HG03354 (cell line): Measurements from ENCODE around the gene TMPRSS13.
"Not testable (repeated sequence)": the region's sequence is repeated elsewhere in the genome, so short reads cannot be mapped to it uniquely, and the experiment has no call there.

Source experiments
- ATAC-seq: cut with Tn5 transposase; IDR thresholded peaks from one replicate; pipeline ENCODE4 v1.9.1; 2021; ENCODE audit warnings: mild to moderate bottlenecking; ENCODE audit not compliant: unreplicated experiment, poor library complexity, severe bottlenecking

Gene TMPRSS13

DNA sequence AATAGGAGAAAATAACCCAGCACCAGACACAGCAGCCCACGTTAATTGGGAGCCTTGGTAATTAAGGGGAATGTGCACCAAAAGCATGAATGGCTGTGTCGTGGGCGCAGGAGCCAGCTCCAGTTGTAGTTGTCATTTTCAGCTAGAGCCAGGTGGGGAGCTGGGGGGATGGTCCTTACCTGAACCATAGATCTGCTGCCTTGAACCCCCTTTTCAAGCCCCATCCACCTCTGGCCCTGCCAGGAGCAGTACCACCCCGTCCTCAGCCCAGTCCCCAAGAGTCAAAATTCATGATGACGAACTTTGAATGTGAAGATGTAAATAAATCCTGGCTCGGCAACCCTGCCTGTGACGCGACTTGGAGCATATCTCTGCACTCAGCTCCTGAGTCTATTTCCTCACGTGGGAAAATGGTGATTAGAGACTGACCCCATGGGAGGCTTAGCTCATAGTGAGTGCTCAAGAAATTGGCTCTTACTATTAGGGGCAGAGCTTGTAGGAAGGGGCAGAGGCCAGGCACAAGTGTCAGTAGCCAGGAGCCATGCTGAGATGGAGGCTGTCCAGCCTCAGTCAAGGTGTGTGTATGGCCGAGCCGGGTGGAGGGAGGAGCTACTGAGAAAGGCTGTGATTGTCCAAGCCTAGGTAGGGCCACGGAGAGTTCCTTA lies 52.0 kb downstream of the TMPRSS13 start:
- no peak for ATAC-seq

DNA sequence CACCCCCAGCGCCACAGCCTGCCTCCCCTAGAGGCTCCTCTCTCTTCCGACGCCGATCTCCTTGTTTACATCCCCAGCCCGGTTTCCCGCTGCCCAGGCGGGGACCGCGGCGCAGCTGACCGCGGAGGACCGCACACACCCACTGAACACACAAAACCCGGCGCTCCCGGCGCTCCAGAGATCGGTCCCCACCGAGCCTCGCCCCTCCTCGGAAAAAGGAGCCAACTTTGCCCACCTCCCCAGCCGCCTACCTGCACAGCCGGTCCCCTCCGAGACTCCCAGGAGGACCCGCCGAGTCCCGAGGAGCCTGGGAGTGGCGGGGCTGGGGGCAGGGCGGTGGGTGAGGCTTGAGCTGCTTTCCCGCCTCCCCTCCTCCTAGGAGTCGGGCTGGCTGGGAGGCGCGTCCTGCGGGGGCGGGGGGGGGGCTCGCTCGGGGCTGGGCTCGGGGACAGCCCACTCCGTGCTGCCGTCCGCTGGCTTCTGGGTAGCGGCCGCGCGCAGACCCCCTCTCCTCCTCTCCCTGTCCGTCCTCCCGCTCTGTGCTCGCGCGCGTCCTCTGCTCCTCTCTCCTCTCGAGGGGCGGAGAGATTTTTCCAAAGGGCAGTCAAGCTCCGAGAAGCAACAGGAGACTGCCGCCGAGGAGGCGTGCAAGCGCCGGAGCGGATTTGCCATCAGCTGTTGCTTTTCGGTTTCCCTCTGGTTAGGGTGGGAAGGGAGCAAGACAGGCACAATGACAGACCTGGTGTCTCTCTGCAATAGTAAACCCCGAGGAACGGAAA lies 52.7 kb downstream of the TMPRSS13 start, which contains the start of gene FXYD6:
Gene FXYD6, minus strand, starts transcription at position 318 of the 779 bp plus-strand sequence. CDS start 33,882 bp downstream, outside the sequence.
- ATAC-seq: no peak

DNA sequence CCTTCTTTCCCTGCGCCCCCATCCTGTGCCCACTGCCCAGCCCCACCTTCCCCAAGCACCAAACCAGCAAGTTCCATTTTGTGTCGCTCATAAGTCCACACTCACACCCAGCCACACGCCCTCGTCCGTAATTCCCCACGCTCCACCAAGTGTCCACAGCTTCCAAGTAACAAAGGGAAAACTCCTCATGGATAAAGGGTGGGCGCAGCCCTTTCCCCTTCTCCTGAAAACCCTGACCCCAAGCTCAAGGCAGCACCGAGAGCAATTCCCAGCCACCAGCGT lies 53.2 kb downstream of the TMPRSS13 start:
- ATAC-seq: no peak

DNA sequence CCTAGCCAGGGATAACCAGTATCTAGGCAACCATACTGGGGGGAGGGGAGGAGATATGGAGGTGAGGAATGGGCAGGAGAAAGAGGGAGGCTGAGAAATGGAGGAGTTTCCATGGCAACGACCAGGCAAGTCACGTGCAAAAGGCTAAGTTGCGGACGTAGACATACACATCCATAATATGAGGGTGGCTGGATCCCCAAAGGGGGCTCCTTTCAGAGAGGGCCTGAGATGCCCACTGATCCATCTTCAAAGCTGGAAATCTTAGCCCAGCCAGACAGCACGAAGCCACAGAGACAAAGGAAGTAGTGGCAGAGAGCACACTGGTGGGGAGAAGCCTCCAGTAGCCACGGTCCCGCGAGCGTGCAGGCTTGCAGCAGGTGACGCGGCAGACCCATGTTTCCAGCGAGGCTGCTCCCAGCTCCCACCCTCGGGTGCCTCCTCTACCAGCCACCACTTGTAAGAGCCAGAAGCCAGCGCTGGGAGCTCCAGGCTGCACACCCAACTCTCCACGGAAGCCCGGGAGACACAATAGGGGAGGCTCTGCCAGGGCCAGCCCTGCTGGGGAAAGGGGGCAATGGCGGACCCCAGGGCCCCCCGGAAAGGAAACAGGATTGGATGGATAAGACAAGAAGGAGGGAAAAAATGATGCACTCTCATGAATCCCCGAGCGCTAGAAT lies 53.7 kb downstream of the TMPRSS13 start:
- ATAC-seq: no peak

- no peak for ATAC-seq
Observed at GRCh38 chr11:117874910-117875381, 54.3 kb downstream of the TMPRSS13 start.

DNA sequence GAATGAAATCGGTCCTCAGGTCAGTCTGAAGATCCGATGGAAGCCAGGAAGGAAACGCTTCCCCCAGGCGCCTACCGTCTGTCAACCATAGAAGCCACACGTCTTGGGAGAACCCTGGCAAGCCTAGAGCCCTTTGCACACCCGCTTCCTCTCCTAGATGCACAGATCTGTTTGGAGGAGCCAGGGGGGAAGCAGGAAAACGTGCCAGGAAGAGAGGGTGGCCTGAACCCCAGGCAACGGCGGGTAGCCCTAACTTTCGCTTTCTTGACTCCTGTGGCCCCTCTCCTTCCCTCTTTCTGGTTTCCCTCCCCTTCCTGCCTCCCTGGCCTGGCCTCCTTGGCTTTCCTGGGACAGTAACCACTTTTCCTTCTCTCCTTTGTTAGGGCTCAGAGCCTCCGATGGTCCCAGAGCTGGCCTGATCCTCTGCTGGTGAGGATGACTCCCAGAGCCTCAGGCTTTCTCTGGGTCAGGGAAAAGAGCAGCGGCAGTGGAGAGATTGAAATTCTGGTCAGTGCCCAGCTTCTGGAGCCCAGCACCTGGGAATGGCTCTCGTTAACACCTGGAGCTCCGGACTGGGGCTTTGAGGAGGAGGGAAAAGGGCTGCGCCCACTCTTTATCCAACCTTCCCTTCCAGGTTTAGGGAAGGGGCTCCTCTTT lies 54.8 kb downstream of the TMPRSS13 start:
- ATAC-seq: no peak

DNA sequence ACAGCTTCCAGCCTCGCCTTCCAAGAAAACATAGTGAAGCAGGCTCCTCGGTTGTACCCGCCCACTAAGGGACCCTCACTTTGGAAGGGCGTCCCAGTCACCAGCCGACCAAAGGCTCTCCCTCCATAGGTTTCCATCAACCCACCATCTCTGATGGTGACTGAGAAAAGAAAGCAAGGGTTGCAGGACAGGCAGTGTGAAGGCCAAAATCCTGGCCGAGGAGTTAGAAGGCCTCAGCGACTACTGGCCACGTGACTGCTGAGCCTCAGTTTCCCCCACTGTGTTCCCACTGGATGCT lies 55.4 kb downstream of the TMPRSS13 start:
- no peak for ATAC-seq

GRCh38 chr11:117872975-117873827 lies 56.0 kb downstream of the TMPRSS13 start:
- no peak for ATAC-seq

DNA sequence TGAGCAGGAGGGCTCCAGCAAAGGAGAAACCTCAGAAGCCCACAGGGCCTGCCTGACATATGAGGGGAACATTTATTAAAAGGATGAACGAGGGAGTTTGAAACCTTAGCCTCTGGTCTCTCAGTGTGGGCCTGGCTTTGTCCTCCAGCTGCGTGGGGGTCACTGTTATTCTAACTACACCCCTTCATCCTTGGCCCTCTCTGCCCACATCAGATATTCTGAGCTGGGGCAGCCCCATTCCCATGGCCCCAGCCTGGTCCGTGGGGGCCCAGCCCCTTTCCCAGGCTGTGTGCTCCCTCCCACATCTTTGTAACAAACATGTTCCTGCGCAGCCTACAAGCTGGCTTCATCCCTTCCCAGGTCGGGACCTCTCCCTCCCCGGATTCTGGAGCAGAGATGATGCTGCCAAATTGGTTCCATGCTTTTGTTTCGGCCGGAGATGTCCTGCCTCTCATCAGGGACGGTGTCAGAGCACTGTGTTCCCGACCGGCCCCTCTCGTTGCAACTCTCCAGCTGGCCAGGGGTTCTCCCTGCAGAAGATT lies 56.7 kb downstream of the TMPRSS13 start:
- ATAC-seq: no peak

DNA sequence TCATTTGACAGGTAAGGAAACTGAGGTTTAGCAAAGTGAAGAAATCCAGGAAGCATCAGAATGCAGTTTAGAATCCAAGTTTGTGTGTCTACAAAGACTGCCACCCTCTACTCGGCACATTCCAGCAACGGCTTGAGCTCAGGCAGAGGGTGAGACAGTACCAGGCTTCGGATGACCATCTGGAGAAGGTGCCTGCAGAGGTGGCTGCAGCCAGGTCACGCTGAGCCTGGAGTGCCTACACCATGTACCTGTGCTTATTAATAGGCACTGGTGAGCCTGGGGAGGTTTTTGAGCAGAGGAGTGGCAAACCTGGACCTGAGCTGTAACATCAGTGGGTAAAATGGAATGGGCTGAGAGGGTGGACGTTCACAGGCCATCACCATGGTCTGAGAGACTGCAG lies 57.4 kb downstream of the TMPRSS13 start:
- ATAC-seq: no peak

- ATAC-seq: no peak
Observed at GRCh38 chr11:117871160-117871559, 58.0 kb downstream of the TMPRSS13 start.

- no peak for ATAC-seq
Observed at GRCh38 chr11:117870103-117870952, 58.9 kb downstream of the TMPRSS13 start.

DNA sequence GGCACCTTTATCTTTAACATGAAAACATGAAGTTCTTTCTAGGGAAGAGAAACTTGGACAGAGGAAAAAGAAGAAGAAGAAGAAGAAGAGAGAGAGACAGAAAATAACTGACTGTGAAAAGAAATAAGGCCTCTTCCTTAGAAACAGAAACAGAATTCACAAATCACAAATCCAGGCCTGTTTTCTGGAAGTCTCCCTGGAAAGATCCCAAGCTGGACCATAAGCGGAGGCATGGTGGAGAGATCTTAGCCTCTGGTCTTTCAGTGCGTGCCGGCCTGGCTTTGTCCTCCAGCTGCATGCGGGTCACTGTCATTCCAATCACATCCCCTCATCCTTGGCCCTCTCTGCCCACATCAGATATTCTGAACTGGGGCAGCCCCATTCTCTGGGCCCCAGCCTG lies 59.6 kb downstream of the TMPRSS13 start:
- ATAC-seq: no peak

DNA sequence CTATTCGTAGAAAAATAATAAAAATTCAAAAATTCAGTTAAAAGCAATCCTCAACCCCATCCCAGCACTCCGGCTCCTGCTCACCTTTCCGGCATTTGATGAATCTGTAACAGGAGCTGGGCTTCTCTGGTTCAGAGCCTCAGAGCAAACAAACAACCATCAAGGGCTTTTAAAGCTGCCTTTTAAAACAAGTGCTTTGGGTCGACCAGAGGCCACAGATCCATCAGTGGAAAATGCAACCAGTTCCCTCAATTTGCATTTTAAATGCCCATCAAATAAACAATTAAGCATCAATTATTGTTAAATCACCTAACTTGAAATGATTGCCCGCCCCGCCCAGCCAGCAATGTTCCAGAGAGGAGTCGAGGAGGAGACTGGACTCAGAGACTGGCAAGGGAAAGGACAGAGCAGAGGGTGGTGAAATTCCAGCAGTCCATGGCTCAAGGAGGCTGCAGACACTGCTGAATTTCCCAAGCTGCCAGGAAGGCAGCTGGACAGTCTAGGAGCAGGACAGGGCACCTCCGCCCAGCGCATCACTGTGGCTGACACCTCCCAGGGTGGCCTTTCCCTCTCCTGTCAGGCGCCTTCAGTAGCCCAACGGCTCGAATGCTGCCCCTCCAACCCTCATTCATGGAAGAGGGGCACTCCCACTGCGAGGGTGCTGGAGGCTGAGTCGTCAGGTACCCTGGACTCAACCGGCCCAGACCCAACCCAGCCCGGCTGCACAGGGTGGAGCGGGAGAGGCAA lies 60.2 kb downstream of the TMPRSS13 start:
- ATAC-seq: no peak

GRCh38 chr11:117868088-117868487 lies 61.1 kb downstream of the TMPRSS13 start:
- ATAC-seq: no peak

DNA sequence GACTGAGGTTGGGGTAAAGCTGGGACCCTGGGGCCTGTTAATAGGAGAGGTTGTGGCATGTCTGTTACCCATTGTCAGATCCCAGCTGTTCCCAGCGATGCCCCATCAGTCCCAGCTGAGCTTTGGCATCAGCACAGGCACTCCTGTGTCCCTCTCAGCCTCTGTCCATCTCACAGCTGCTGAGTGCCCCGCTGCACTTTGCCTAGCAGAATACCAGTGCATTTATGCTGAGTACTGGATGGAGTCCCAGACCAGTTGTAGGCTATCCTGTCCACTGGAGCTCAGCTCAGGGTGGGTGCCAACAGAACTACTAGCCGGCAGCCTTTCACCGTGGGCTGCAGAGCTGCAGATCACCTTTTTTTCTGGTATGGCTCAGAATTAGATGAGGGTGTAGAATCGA lies 62.7 kb downstream of the TMPRSS13 start:
- no peak for ATAC-seq

DNA sequence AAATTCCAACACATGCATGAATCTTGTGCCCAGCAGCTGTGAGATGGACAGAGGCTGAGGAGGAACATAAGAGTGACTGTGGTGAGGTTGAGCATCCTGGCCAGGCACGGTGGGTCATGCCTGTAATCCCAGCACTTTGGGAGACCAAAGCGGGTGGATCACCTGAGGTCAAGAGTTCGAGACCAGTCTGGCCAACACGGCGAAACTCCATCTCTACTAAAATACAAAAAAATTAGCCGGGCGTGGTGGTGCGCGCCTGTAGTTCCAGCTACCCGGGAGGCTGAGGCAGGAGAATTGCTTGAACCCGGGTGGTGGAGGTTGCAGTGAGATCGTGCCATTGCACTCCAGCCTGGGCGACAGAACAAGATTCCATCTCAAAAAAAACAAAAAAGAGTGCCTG lies 63.7 kb downstream of the TMPRSS13 start:
- not testable (repeated sequence) for ATAC-seq

DNA sequence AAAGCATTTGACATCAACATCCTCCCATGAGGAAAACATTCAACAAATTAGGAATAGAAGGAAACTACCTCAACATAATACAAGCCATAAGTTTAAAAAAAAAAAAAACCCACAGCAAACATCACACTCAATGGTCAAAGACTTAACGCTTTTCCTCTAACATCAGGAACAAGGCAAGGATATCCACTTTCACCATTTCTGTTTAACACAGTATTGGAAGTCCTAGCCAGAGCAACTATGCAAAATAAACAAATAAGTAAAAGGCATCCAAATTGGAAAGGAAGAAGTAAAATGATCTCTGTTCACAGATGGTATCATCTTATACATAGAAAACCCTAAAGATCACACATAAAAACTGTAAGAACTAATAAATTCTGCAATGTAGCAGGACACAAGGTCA lies 65.8 kb downstream of the TMPRSS13 start:
- ATAC-seq: no peak
